HG03457 (cell line): ENCODE data around the gene USF3.

ENCODE experiments used
- ATAC-seq: cut with Tn5 transposase; IDR thresholded peaks from one replicate; pipeline ENCODE4 v1.9.1; 2021; ENCODE audit warnings: moderate number of reproducible peaks; ENCODE audit not compliant: unreplicated experiment

Gene USF3, protein sequence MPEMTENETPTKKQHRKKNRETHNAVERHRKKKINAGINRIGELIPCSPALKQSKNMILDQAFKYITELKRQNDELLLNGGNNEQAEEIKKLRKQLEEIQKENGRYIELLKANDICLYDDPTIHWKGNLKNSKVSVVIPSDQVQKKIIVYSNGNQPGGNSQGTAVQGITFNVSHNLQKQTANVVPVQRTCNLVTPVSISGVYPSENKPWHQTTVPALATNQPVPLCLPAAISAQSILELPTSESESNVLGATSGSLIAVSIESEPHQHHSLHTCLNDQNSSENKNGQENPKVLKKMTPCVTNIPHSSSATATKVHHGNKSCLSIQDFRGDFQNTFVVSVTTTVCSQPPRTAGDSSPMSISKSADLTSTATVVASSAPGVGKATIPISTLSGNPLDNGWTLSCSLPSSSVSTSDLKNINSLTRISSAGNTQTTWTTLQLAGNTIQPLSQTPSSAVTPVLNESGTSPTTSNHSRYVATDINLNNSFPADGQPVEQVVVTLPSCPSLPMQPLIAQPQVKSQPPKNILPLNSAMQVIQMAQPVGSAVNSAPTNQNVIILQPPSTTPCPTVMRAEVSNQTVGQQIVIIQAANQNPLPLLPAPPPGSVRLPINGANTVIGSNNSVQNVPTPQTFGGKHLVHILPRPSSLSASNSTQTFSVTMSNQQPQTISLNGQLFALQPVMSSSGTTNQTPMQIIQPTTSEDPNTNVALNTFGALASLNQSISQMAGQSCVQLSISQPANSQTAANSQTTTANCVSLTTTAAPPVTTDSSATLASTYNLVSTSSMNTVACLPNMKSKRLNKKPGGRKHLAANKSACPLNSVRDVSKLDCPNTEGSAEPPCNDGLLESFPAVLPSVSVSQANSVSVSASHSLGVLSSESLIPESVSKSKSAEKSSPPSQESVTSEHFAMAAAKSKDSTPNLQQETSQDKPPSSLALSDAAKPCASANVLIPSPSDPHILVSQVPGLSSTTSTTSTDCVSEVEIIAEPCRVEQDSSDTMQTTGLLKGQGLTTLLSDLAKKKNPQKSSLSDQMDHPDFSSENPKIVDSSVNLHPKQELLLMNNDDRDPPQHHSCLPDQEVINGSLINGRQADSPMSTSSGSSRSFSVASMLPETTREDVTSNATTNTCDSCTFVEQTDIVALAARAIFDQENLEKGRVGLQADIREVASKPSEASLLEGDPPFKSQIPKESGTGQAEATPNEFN (N-terminal part only)

DNA sequence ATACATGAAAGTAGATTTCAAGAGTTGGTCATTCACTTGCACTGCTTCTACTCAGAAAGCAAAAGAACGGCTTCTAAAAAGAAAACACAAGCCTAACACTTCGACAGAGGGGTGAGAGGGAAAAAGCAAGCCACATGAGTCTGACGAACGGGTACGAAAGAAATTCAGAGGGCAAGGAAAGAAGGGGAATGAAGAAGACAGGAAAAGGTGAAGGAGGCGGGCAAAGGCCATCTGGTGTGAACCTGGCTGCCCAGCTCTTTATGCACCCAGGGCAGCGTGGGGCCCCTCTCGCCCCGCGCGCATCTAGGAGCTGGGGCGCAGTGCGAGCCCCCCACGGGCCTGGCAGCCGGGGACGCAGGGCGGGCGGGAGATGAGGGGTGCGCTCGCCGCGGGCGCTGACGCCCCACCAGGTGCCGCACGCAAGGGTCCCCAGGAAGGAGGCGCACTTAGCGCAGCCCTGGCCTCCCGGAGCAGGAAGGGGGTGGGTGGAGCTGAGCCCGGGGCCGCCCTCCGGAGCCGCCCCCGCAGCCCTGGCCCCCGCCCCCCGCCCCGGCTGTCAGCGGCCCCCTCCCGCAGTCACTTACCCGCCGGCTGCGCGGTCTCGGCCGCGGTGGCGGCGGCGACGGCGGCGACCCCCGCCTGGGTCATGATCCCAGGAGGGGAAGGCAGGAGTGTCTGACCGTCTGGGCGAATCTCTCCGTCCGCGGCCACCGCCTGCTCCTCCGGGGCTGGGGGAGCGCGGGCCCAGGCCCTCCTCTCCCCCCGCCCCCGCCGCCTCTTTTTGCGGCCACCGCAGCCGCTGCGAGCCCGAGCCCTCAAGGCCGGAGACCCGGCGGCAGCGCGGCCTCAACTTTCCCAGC is at the start of gene USF3:
USF3 (minus strand) TSS at position 857 of the 860 bp plus-strand sequence. CDS start 21,764 bp downstream, outside the sequence.
- peak; percentile 46 for ATAC-seq

DNA sequence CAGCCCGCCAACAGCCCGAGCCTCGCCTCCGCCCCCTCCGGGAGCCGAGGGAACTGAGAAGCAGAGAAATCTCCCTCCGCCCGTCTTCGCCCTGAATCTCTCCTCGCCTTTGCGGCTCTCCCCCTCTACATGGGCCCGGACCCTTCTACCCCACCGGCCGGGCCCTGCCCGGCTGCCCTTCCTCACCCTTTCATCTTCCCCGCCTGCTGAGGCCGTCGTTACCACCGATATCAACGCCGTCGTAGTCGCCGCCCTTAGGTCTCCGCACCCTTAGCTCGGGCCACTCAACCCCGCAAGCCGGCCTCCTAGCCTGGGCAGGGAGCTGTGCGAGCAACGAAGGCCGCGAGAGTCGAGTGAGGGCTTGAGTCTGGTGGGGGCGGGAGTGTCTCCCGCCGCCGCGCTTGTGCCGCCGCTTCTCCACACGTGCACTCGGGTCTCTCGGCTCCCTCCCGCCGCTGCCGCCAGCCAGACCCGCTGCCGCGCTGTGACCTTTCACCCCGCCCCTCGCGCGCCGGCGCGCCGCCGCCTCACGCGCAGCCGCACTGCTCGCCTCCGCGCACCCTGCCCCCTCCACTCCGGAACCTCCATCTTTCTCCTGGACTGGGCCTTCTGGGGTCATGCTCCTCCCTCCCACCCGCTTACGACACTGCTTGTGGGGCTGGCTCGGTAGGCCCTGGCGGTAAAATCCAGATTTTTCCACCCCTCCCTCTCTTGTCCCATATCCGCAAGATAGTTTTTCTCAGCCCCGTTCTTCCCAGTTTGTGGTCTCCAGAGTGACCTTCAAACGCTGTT is 49.5 kb upstream of the USF3 start, which contains the start of gene NAA50:
NAA50 (minus strand) TSS at position 494 of the 792 bp plus-strand sequence; CDS start at position 194, 300 bp downstream.
- ATAC-seq: peak; percentile 33

DNA sequence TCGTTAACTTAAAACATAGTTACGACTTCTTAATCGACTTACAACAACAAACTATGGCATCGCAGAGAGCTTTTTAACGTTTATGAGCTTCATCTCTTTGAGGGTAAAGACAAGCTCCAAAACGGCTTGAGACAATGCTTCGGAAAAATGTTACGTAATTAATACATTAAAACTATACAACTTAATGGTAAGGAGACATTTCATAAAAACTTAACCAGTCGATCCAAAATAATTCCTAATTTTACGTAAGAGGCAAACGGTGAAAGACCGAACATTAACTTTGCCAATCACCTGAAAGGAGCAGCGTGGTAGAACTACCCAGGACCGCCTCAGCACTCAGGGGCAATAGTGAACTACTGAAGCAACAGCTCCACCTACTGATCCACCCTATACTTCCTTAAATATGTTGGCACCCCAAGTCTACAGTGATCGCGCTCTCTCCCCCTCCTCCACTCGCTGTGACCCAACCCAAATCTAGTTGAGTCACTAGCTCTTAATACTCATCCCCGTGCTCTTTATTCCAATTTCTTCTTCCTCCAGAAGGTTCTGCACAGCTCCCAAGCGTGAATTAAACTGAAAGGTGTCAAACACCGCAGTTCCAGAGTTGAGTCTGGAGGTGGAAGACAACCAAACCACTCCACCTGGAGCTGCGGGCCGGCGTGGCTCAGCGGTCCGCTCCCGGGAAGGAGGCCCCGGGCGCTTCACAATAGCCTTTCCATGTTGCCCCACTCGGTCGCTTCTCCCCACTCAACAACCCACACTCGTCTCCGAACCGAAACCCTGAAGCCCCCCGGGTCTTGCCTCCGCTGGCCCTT is 48.7 kb upstream of the USF3 start:
- peak; percentile 41 for ATAC-seq

DNA sequence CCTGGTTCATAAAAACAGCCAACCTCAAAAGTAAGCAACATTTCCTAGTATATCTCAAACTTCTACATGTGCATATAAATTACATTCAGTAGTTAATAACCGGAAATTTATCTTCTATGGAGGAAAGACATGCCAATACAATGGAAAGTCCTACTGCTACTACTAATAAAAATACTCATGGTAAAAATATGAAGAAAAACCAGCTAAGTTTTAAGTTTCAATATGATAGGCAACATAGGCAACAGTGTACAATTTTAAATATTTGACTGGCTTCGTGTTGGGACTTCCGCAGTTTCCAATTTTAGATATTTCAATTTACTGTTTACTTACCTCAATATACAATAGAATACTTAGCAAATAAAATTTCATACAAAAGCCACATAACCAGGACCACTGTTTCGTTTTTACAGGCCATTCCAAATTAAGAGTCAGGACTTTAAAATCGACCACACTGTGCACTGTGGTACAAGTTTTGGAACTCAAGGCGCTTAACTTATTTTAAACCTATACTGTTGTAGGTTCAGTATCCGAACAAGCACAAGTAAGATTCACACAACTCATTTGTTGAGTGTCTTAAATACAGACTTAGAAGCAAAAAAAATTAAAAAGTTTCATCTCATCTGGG is 46.7 kb upstream of the USF3 start:
- no peak for ATAC-seq

DNA sequence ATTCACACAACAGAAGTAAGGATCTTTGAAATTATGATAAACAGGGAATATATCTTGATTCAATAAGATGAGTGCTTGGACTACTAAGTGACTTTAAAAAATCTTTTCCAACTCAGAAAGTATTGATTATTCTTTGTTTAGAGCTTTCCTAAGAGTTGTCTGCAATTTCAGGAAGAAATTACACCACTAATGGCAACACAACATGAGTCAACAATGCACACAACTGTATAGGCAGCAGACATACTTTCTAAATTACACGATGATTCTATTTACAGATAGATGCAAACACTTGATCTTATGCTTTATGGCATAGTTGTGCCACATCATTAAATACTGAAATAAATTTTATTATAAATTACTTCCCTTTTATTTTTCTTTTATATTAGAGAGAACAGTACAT is 45.2 kb upstream of the USF3 start:
- no peak for ATAC-seq

GRCh38 chr3:113741086-113741485 is 44.6 kb upstream of the USF3 start:
- no peak for ATAC-seq

- no peak for ATAC-seq
Observed at GRCh38 chr3:113736548-113737089, 40.2 kb upstream of the USF3 start.

GRCh38 chr3:113731694-113732093 is 35.3 kb upstream of the USF3 start:
- no peak for ATAC-seq

GRCh38 chr3:113730550-113730949 is 34.1 kb upstream of the USF3 start:
- ATAC-seq: no peak

DNA sequence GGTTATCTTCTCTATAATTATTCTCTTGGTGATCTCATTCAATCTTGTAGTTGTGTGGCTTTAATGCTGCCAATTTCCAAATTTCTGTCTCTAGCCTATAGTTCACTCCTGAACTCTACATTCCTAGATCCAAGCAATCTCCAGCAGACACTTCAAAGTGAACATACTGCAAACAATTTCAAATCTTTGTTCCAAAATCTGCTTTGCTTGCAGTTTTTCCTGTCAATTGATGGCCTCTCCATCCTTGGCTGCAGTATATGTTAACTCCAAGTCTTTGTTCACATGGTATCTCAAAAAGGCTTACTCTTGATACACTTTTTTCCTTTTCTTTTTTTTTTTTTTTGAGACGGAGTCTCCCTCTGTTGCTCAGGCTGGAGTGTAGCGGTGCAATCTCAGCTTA is 32.2 kb upstream of the USF3 start:
- no peak for ATAC-seq

GRCh38 chr3:113721636-113722035 is 25.2 kb upstream of the USF3 start:
- ATAC-seq: no peak

- no peak for ATAC-seq
Observed at GRCh38 chr3:113719758-113720157, 23.3 kb upstream of the USF3 start.

GRCh38 chr3:113719294-113719693 is 22.9 kb upstream of the USF3 start:
- no peak for ATAC-seq

DNA sequence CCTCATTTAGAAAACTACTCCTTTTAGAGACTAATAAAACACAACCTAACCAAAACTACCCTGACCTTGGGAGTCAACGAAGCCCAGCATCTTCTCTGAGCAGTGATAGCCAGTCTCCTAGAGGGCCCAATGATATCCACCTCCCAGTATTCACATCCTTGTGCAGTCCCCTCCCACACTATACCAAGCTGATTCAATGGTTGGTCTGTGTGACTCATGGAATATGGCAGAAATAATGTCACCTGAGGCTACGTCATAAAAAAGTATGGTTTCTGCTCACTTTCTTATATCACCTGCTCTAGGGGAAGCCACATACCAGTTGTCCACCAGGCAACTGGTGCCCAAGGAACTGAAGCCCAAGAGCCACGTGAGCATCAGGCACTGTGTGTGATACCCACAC is 21.4 kb upstream of the USF3 start:
- ATAC-seq: no peak

GRCh38 chr3:113717308-113717707 is 20.9 kb upstream of the USF3 start:
- no peak for ATAC-seq

GRCh38 chr3:113714702-113715101 is 18.3 kb upstream of the USF3 start:
- no peak for ATAC-seq

DNA sequence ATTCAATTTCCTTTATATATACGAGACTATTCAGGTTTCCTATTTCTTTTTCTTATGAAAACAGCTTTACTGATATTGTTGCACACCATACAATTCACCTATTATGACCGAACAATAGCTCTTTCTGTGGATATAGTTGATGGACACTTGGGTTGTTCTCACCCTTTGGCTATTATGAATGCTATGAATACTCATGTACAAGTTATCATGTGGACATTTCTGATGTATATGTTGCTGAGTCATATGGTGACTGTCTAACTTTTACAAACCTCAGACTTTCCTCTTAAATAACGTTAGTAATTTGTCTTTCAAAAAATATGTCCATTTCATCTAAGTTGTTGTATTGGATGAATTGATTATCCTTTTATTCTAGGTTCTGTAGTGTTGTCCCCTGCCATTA is 15.7 kb upstream of the USF3 start:
- no peak for ATAC-seq

- ATAC-seq: no peak
Observed at GRCh38 chr3:113707835-113708234, 11.4 kb upstream of the USF3 start.
